Renal pelvis (tissue), 4 donors: ENCODE measurements around the gene ONECUT3. TPM values are rescaled to one million over a fixed set of nuclear protein-coding genes. Genes with fewer than 3 reads are reported as not detected.

Source experiments
- DNase-seq: peaks from one replicate; pipeline ENCODE4 v3.0.0-alpha.2; 2013
- polyA plus RNA-seq, 3 donors: library from polyadenylated mRNA; unstranded; fragments of 120-200 nt; gene quantifications; one replicate each; pipeline ENCODE4 v1.2.1, GENCODE V29; 2013; ENCODE audit not compliant: insufficient read length in 3 of 3

The ONECUT3 gene
- polyA plus RNA-seq, 3 donors = 0.03 to 0.05 (median 0.04) TPM

DNA sequence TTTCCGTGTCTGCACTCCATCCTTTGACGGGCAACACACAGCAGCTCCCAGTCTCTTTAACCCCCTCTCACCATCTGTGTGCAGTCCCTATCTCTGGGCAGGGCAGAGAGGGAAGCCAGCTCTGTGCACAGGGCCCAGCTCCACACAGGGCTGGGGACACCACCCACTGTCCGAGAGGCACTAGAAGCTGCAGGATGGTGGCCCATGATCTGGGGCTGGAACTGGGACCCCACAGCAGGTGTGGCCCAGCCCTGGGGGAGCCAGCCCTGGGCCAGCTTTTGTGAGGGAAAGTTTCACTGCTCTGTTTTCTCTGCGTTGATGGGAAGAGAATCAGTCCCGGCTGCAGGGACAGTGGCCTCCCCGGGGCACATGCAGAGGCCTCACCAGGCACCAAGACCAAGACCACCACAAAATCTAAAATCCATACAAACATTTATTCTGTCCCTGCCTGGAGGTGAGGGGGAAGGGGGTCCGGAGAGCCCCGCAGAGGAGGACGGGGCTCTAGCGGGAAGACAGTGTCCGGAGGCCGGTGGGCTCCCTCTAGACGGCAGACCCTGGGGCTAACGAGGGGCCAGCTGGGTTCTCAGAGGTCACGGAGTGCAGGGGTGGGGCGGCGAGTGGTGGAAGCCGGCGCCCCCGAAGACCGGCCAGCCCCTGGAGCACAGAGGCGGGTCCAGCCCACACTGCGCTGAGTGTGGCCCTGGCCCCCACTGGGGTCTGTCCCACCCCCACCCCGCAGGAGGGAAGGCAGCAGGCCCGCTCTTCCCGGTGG lies 61.7 kb downstream of the ONECUT3 start:
- DNase-seq = no peak

GRCh38 chr19:1815605-1816529 lies 62.6 kb downstream of the ONECUT3 start:
- DNase-seq = no peak

- DNase-seq = no peak
These were observed 63.4 kb downstream of the ONECUT3 start for GRCh38 chr19:1816530-1817298.

DNA sequence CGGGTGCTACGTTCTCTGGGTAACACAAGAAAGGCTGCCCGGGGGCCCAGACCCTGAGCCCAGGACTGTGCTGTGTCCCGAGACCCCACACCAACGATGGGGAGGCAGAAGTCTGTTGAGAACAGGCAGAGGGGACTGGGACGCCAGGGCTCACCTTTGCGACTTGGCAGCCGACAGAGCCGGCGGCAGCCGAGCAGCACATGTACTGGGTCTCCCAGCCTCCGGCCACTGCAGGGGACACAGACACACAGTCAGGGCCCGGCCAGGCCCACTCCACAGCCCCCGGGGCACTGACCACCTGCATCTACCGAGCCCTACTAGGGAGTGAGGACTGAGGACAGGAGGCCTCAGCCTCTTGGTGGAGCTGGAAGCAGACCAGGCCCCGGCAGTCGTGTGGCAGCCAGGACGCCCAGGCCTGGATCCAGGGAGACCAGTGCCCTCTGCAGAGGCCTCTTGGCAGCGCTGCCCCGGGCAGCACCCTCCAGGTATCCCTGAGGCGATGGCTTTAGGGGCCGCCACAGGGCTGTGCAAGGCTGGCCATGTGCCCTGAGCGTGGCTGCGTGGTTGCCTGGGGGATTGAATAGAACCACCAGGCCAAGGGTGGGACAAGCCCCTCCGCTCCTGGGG lies 64.4 kb downstream of the ONECUT3 start:
- DNase-seq = no peak

GRCh38 chr19:1818549-1819195 lies 65.4 kb downstream of the ONECUT3 start:
- DNase-seq = no peak

- no peak for DNase-seq
These were observed 66.3 kb downstream of the ONECUT3 start for GRCh38 chr19:1819341-1820255.

- no peak for DNase-seq
These were observed 68.9 kb downstream of the ONECUT3 start for GRCh38 chr19:1822210-1822609.

DNA sequence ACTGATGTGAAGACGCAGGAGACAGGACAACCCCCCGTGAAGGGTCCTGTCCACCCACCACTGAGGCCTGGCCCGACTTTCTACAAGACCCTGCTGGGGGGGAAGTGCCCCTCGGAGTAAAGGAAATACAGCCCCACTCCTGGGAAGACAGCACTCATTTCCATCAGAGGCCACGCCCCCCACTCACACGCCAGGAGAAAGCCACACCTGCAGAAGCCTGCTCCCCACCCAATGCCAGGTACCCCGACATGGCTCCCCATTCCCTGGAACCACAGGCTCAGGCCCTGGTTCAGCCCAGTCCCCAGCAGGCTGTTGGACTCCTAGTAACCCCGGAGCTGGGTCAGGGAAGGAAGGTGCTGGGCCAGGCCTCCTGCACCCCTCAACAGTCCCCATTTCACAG lies 69.7 kb downstream of the ONECUT3 start:
- no peak for DNase-seq

DNA sequence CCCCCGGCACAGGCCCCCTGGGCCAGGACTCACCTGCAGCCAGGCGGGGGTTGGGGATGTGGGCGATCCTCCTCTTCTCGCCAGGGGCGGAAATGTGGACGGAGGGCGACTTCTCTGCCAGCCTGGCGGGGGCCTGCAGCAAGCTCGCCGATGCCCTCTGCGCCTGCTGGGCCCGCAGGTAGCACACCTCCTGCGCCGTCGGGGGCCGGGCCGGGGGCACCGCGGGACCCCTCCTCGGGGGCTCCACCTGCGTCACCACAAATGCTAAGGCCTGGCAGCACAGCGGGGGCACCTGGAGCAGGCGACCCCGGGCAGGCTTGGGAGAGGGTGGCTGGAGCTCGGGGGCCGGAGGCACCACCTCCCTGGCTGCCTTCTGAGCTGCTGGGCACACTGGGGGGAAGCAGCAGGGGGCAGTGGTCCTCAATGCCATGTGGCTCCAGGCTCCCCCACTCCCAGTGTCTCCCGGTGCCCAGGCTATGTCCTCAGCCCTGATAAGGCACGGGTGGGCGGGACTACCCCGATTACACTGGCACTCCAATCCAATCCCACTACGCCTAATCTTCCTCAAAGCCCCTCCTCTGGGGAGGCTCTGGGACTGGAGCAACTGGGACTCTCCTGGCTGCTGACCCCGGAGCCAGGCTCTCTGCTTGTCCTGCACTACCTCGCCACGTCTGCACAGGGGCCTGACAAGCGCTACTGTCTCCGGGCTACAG lies 70.4 kb downstream of the ONECUT3 start:
- no peak for DNase-seq

- no peak for DNase-seq
These were observed 70.9 kb downstream of the ONECUT3 start for GRCh38 chr19:1824252-1824622.

DNA sequence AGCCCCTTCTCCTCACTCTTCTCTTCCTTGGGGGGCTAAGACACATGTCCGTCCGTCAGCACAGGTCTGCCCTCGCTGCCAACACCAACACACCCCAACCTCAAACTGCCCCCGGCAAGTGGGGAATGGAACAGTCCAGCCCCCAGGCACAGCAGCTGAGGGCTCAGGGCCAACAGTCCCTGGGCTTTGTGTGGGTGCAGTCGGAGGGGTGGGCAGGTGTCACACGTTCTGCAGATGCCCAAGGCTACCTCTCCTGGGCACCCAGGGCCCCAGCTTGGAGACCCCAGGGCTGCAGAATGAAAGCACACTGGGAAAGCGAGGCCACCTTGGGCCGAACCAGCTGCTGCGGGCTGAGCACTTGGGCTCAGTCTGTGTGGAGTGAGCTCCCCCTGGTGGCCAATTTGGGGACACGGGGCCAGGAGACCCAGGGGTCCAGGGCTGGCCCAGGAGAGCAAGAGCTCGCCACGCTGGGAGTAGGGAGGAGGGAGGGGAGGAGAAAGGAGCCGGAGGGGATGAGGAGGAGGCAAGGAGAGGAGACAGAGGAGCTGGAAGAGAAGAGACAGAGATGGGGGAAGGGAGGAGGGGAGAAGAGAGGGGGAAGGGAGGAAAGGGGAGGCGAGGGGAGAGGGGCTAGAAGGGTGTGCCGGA lies 72.7 kb downstream of the ONECUT3 start:
- DNase-seq = peak; percentile 80

GRCh38 chr19:1826557-1827521 lies 73.5 kb downstream of the ONECUT3 start:
- DNase-seq = peak; percentile 73

- no peak for DNase-seq
These were observed 74.4 kb downstream of the ONECUT3 start for GRCh38 chr19:1827566-1828278.

DNA sequence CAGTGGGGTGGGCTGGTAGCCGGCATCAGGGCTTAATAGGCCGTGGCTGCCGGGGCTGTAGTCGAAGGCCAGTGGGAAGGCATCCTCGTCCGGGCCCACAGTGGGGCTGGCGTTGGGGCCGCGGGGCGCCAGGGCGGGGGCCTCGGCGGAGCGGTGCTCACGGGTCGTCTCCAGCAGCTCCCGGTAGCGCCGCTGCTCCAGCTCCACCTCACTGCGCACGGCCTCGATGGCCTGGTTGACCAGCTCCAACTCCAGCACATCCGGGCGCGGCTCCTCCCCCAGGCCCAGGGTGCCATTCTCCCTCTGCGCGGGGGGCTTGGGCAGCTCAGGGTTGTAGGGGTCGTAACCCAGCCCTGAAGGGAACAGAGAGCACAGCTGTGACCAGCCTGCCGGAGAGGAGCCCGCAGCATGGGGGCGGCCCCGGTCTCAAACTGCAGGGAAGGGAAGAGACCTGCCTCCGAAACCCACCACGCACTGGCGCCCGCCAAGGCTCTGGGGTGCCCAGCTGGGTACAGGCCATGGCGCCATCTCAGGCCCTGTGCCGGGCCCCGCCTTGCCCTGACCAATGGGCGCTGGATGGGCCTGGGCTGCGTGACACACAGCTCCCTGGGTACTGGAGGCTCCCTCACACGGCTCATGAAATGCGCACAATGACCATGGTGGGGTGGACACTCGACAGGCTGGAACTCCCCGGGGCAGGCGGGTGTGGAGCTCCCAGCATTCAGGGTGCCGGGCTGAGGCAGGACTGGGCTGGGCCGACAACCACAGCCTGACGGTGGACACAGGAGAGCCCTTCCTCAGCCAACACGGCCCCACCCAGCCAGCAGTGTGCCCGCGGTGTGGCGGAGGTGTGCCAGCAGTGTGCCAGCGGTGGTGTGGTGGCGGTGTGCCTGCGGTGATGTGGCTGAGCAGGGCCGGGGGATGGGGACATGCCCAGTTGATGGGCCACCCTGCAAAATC lies 75.3 kb downstream of the ONECUT3 start:
- DNase-seq = no peak

DNA sequence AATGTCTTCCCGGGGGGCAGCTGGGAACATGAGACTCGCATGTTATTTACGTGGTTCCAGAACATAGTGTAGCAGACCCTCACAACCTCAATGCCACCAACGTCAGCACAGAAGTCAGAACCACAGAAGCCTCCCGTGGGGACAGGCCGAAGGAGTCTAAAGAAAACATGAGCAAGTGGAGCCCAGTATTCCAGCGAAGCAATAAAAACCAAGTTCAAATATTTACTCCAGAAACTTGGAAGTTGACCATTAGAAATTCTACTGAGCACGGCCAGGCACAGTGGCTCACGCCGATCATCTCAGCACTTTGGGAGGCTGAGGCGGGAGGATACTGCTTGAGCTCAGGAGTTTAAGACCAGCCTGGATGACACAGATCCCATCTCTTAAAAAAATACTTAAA lies 76.7 kb downstream of the ONECUT3 start:
- no peak for DNase-seq

GRCh38 chr19:1830568-1830967 lies 77.3 kb downstream of the ONECUT3 start:
- DNase-seq = no peak
